DMS 273 treated with DMSO at 0.1 percent for 48 hours (cell line): ENCODE data around the gene ATG4C.

Experiments
- DNase-seq: peaks from one replicate; lab custom pipeline; 2025; lab: John Stamatoyannopoulos, UW

Gene ATG4C

DNA sequence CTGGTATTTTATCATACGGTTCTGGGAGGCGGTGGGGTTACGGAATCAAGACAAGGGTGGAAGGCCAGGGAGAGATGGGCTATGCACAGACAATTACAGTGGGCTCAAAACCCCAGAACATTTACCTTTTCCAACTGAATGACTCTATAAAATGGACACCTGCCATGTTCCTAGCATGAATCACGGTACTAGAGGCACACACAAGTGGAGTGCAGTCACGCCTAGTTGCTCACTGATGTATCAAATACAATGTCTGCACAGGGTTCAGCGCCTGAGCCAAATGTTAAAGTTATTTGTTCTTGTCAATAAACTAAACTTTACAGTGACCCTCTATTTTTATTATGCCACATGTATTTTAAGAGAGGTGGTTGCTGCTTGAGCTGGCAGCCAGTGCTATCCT lies 121.4 kb downstream of the ATG4C start:
- no peak for DNase-seq

DNA sequence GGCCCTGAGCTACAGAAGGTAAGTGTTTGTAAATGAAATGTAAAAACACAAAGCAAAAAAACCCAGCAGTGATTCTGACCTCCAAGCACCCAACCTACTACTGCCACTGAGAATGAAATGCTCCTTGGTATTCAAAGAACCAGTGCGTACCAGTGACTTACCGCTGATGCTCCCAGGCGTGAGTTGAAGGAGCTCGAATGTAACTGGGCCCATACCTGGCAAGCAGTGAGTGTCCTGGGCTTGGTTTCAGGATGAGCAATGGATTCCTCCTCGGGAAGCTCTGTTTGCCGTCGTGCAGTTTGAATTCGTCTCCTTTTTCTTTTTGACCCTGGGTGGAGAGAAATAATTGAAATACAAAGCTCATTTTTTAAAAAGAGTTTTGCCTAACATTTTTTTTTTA lies 121.9 kb downstream of the ATG4C start:
- DNase-seq = no peak

DNA sequence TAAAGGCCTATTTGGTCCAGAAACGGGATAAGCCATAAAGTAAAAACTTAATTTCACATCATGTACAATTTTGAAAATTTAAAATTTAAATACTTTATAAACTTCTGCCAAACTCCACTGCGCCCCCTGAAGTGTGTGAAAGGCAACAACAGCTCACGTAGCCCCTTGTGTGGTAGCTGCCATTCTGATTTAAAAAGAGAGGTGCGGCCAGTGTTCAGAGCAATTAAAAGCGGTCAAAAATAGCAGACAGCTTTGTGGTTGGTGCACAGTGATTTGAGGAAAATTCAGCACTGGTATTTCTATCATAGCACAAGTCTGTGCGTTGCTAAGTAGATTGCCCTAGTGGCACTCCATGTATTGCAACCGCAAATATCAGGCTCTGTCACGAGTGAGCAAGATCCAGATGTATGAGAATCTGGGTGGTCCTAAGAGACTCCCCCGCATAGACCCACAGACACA lies 122.5 kb downstream of the ATG4C start:
- no peak for DNase-seq

DNA sequence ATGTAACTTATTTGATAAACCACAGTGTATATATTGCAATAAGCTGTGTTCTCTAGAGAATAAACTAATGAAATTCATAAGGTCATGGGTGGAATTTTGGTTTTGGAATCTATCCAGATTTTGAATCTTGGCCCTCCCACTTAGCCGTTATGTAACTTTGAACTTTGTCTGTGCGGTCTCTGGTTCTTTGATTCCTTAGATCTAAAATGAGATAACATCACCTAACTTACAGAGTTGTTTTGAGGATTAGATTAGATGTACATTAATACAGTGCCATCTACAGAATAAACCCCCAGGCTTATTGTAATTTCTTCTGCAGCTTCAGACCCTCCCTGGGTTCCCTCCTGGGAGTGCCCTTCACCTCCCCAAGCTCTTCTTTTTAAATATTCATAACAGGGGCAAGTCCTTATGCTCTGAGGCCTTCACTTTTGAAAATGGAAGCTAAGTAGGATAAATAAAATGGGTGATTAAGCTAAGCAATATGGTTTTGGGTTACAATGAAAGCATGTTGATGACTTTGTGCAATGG lies 124.3 kb downstream of the ATG4C start:
- DNase-seq = no peak

DNA sequence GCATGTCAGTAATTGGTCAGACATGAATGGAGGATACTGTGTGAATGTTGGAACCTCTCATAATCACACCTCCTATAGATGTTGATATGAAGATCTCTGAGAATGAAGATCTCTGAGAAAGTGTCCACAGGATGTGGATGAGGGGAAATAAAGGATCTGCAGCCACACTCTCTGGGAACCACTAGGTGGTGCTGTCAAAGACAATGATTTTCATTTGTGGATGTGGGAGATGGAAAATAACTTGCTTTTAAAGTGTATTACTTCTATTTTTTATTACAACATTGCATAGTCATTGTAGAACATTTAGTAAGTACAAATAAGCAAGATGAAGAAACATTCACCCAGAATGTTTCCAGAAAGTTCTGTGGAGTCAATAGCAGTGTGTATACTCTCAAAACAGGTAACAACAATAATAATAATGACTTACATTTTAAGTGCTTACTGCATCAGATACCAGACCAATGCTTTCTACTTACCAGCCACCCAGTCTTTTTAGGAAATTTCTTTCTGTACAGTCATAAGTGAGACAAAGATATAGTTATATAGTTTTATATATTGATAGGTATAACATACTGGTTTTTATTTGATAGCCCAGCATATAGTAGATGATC lies 128.2 kb downstream of the ATG4C start:
- no peak for DNase-seq
